GM12864 (cell line): ENCODE measurements around the gene PDE7B.
"Not testable (repeated sequence)": the region's sequence is repeated elsewhere in the genome, so short reads cannot be mapped to it uniquely, and the experiment has no call there.

Source experiments
- DNase-seq: peaks from one replicate; pipeline ENCODE4 v3.0.0-alpha.2; 2011; ENCODE audit warnings: low read depth
- H3K4me3 ChIP-seq: 2 replicates; pipeline ENCODE4 v1.5.1; 2011; ENCODE audit warnings: mild to moderate bottlenecking, low read depth, low read length, control low read depth
- CTCF ChIP-seq: IDR thresholded peaks from 2 replicates; pipeline ENCODE4 v1.5.1; 2011; ENCODE audit warnings: low read depth, mild to moderate bottlenecking, moderate library complexity, low read length, control low read depth, inconsistent platforms; ENCODE audit errors: missing control alignments

PDE7B gene

GRCh38 chr6:136210398-136211165 lies 359.1 kb downstream of the PDE7B start:
- no peak for TF ChIP-seq CTCF
- H3K4me3 ChIP-seq, result no peak overlapping the region
- no peak for DNase-seq

DNA sequence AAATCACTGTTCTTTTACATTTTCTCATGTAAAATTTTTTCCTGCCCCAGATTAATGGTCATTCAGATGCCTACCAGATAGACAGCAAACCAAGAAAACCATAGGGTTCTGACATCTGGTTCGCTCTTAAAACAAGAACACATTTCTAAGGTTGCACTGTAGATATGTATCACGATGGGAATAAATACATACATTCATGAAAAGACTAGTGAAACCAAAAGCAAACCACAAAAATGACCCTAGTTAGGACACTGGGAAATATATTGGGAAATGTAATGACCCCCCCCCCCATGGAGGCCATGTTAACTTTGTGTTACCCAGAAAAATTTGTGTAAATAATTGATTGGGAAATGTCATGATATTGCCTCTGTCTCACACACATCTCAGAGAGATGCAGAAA lies 361.1 kb downstream of the PDE7B start:
- no peak for TF ChIP-seq CTCF
- no peak overlapping the region for H3K4me3 ChIP-seq
- no peak for DNase-seq

DNA sequence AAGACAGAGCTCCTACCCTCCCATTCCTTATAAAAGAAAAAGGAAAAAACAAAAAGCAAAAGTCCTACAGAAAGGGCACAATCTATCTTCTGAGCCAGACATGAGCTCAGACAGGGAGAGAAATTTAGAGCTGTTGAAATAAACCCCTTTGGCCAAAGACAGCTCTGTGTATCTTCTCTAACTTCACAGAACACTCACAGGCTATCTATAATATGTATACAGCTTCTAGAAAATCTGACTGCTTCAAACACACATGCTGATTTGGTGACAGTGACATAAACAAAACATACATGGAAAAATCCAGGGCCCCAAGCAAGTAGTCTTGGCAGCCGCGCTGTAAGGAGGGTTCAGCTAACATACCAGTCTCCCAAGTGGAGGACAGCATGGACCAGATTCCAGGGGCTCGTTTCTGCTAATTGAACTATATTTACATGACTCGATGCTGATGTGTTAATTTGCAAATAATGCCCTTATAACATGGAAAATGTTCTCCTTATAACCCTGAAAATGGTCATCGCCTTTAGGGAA lies 361.6 kb downstream of the PDE7B start:
- no peak overlapping the region for H3K4me3 ChIP-seq
- DNase-seq, result no peak
- no peak for TF ChIP-seq CTCF

GRCh38 chr6:136213853-136214252 lies 362.4 kb downstream of the PDE7B start:
- no peak overlapping the region for H3K4me3 ChIP-seq
- no peak for TF ChIP-seq CTCF
- no peak for DNase-seq

GRCh38 chr6:136216503-136217401 lies 365.3 kb downstream of the PDE7B start:
- DNase-seq, result no peak
- H3K4me3 ChIP-seq, result no peak overlapping the region
- TF ChIP-seq CTCF, result no peak

DNA sequence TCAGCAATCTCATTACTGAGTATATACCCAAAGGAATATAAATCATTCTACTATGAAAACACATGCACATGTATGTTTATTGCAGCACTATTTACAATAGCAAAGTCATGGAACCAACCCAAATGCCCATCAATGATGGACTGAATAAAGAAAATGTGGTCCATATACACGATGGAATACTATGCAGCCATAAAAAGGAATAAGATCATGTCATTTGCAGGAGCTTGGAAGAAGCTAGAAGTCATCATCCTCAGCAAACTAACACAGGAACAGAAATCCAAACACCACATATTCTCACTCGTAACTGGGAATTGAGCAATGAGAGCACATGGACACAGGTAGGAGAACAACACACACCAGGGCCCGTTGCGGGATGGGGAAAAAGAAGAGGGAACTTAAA lies 373.5 kb downstream of the PDE7B start:
- not testable (repeated sequence) for H3K4me3 ChIP-seq, DNase-seq

- no peak overlapping the region for H3K4me3 ChIP-seq
- no peak for TF ChIP-seq CTCF
- no peak for DNase-seq
Observed at GRCh38 chr6:136225496-136225895, 374.0 kb downstream of the PDE7B start.
